ENCODE results near the gene NCOA4.

The NCOA4 gene

GRCh38 chr10:46030091-46030937 lies at the start of gene NCOA4:
NCOA4 (minus strand) TSS chr10:46030623; CDS start chr10:46016680, 13,943 bp downstream.
- Histone ChIP-seq H3K9ac (ENCODE audit: low read length in 5 of 5) (peak within 1 kb of the TSS; percentile 97 to 100 (median 98)), H3K9me3 (ENCODE audit: control insufficient read depth in 5 of 5, low read length in 5 of 5) (no peaks in the 10 kb centered on the region), H3K4me3 (ENCODE audit: low read depth in 1 of 5, low read length in 5 of 5) (peak within 1 kb of the TSS; percentile 77 to 94 (median 87)), H3K27me3 (ENCODE audit: control insufficient read depth in 5 of 5, insufficient read depth in 4 of 5, low read length in 5 of 5) (no peaks in the 10 kb centered on the region), H3K27ac (ENCODE audit: low read depth, low read length) (peak within 1 kb of the TSS; percentile 98), H3K4me1 (ENCODE audit: control insufficient read depth in 5 of 5, insufficient read depth in 5 of 5, low read length in 5 of 5) (peaks cover 13 to 51% (median 51%) of the 10 kb centered on the region in 5 donors), H3K36me3 (ENCODE audit: control insufficient read depth in 5 of 5, insufficient read depth in 5 of 5, low read length in 5 of 5) (no peaks in the 10 kb centered on the region)

- H3K9me3 ChIP-seq (ENCODE audit: control insufficient read depth in 5 of 5, low read length in 5 of 5), result no peaks in the 10 kb centered on the region
- no peaks in the 10 kb centered on the region for H3K4me1 ChIP-seq (ENCODE audit: control insufficient read depth in 5 of 5, insufficient read depth in 5 of 5, low read length in 5 of 5)
Measured at GRCh38 chr10:46079831-46080585, 49.6 kb upstream of the NCOA4 start.

GRCh38 chr10:46077731-46078413 lies 47.4 kb upstream of the NCOA4 start:
- no peaks in the 10 kb centered on the region for H3K4me1 ChIP-seq (ENCODE audit: control insufficient read depth in 5 of 5, insufficient read depth in 5 of 5, low read length in 5 of 5)
- no peak overlapping the region for H3K9ac ChIP-seq (ENCODE audit: low read length in 5 of 5)
- H3K9me3 ChIP-seq (ENCODE audit: control insufficient read depth in 5 of 5, low read length in 5 of 5), result no peaks in the 10 kb centered on the region
- H3K36me3 ChIP-seq (ENCODE audit: control insufficient read depth in 5 of 5, insufficient read depth in 5 of 5, low read length in 5 of 5), result no peaks in the 10 kb centered on the region
- no peak overlapping the region for H3K27ac ChIP-seq (ENCODE audit: low read depth, low read length)
- H3K27me3 ChIP-seq (ENCODE audit: control insufficient read depth in 5 of 5, insufficient read depth in 4 of 5, low read length in 5 of 5), result no peaks in the 10 kb centered on the region
- no peak overlapping the region for H3K4me3 ChIP-seq (ENCODE audit: low read depth in 1 of 5, low read length in 5 of 5)

More at GRCh38 chr10:46079831-46080585, 49.6 kb upstream of the NCOA4 start:
- no peak overlapping the region for H3K27ac ChIP-seq (ENCODE audit: low read depth, low read length)
- no peak overlapping the region for H3K4me3 ChIP-seq (ENCODE audit: low read depth in 1 of 5, low read length in 5 of 5)
- no peaks in the 10 kb centered on the region for H3K36me3 ChIP-seq (ENCODE audit: control insufficient read depth in 5 of 5, insufficient read depth in 5 of 5, low read length in 5 of 5)
- no peak overlapping the region for H3K9ac ChIP-seq (ENCODE audit: low read length in 5 of 5)
- H3K27me3 ChIP-seq (ENCODE audit: control insufficient read depth in 5 of 5, insufficient read depth in 4 of 5, low read length in 5 of 5), result no peaks in the 10 kb centered on the region

GRCh38 chr10:46077141-46077554 lies 46.7 kb upstream of the NCOA4 start:
- Histone ChIP-seq H3K36me3 (ENCODE audit: control insufficient read depth in 5 of 5, insufficient read depth in 5 of 5, low read length in 5 of 5) (no peaks in the 10 kb centered on the region), H3K4me3 (ENCODE audit: low read depth in 1 of 5, low read length in 5 of 5) (no peak overlapping the region), H3K27ac (ENCODE audit: low read depth, low read length) (no peak overlapping the region), H3K4me1 (ENCODE audit: control insufficient read depth in 5 of 5, insufficient read depth in 5 of 5, low read length in 5 of 5) (no peaks in the 10 kb centered on the region), H3K9ac (ENCODE audit: low read length in 5 of 5) (no peak overlapping the region), H3K27me3 (ENCODE audit: control insufficient read depth in 5 of 5, insufficient read depth in 4 of 5, low read length in 5 of 5) (no peaks in the 10 kb centered on the region), H3K9me3 (ENCODE audit: control insufficient read depth in 5 of 5, low read length in 5 of 5) (no peaks in the 10 kb centered on the region)

- H3K4me3 ChIP-seq (ENCODE audit: low read depth in 1 of 5, low read length in 5 of 5), result no peak overlapping the region
- no peaks in the 10 kb centered on the region for H3K4me1 ChIP-seq (ENCODE audit: control insufficient read depth in 5 of 5, insufficient read depth in 5 of 5, low read length in 5 of 5)
- no peaks in the 10 kb centered on the region for H3K36me3 ChIP-seq (ENCODE audit: control insufficient read depth in 5 of 5, insufficient read depth in 5 of 5, low read length in 5 of 5)
- no peaks in the 10 kb centered on the region for H3K9me3 ChIP-seq (ENCODE audit: control insufficient read depth in 5 of 5, low read length in 5 of 5)
- H3K27ac ChIP-seq (ENCODE audit: low read depth, low read length), result no peak overlapping the region
- no peaks in the 10 kb centered on the region for H3K27me3 ChIP-seq (ENCODE audit: control insufficient read depth in 5 of 5, insufficient read depth in 4 of 5, low read length in 5 of 5)
- no peak overlapping the region for H3K9ac ChIP-seq (ENCODE audit: low read length in 5 of 5)
Measured at GRCh38 chr10:46075869-46076268, 45.4 kb upstream of the NCOA4 start.

DNA sequence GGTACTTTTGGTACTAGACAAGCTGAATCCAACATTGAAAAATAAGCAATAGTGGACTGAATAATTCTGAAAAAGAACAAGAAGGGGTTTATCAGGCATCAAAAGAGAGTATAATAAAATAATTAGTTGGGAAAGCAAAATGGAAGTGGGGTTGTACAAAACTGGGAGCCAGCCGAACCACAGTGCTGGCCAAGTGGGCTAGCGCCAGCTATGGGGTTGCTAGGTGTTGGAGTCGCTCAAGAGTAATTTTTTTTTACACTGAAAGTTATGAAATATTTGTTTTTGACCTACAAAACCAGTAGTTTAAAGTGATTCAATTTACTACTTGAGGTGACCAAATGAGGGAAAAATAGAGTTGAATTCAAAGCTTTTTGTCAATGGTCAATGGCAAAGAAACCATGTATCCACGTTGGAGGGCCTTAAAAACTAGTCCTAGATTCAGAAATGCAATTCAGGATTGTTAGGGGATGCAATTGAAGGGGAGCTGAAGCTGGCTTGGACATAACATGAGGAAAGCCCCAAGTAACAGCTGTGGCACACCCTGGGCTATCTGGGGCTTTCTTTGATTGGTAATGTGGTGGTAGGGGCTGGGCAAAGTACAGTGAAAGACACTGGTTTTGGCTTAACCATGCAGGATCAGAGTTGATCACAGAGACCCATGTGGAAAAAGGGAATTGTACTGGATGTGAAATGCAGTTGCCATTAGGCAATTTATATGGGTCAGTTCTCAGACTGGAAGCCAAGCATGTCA lies 43.9 kb upstream of the NCOA4 start:
- H3K9ac ChIP-seq (ENCODE audit: low read length in 5 of 5), result no peak overlapping the region
- H3K27me3 ChIP-seq (ENCODE audit: control insufficient read depth in 5 of 5, insufficient read depth in 4 of 5, low read length in 5 of 5), result no peaks in the 10 kb centered on the region
- no peak overlapping the region for H3K27ac ChIP-seq (ENCODE audit: low read depth, low read length)
- no peak overlapping the region for H3K4me3 ChIP-seq (ENCODE audit: low read depth in 1 of 5, low read length in 5 of 5)
- no peaks in the 10 kb centered on the region for H3K4me1 ChIP-seq (ENCODE audit: control insufficient read depth in 5 of 5, insufficient read depth in 5 of 5, low read length in 5 of 5)
- H3K9me3 ChIP-seq (ENCODE audit: control insufficient read depth in 5 of 5, low read length in 5 of 5), result no peaks in the 10 kb centered on the region
- H3K36me3 ChIP-seq (ENCODE audit: control insufficient read depth in 5 of 5, insufficient read depth in 5 of 5, low read length in 5 of 5), result no peaks in the 10 kb centered on the region

GRCh38 chr10:46073564-46073963 lies 43.1 kb upstream of the NCOA4 start:
- Histone ChIP-seq H3K9ac (ENCODE audit: low read length in 5 of 5) (no peak overlapping the region), H3K4me1 (ENCODE audit: control insufficient read depth in 5 of 5, insufficient read depth in 5 of 5, low read length in 5 of 5) (no peaks in the 10 kb centered on the region), H3K4me3 (ENCODE audit: low read depth in 1 of 5, low read length in 5 of 5) (no peak overlapping the region), H3K27ac (ENCODE audit: low read depth, low read length) (no peak overlapping the region), H3K9me3 (ENCODE audit: control insufficient read depth in 5 of 5, low read length in 5 of 5) (peaks cover 0 to under 1% (median 0%) of the 10 kb centered on the region in 5 donors), H3K36me3 (ENCODE audit: control insufficient read depth in 5 of 5, insufficient read depth in 5 of 5, low read length in 5 of 5) (no peaks in the 10 kb centered on the region), H3K27me3 (ENCODE audit: control insufficient read depth in 5 of 5, insufficient read depth in 4 of 5, low read length in 5 of 5) (no peaks in the 10 kb centered on the region)

DNA sequence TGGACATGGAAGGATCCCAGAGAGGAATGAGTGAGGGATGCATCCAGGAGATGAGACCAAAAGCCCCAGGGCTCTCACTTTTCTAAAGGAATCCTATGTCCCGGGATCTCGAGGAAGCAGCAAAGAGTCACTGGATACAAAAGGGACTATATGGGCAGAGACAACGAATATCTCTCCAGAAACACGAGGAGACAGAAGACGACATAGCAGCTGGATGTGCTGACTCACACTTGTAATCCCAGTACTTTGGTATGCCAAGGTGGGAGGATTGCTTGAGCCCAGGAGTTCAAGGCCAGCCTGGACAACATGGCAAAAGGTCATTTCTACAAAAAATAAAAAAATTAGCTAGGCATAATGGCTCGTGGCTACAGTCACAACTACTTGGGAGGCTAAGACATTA lies 40.3 kb upstream of the NCOA4 start:
- H3K4me1 ChIP-seq (ENCODE audit: control insufficient read depth in 5 of 5, insufficient read depth in 5 of 5, low read length in 5 of 5), result no peaks in the 10 kb centered on the region
- H3K9me3 ChIP-seq (ENCODE audit: control insufficient read depth in 5 of 5, low read length in 5 of 5), result peaks cover 0 to 3% (median 0%) of the 10 kb centered on the region in 5 donors
- no peak overlapping the region for H3K9ac ChIP-seq (ENCODE audit: low read length in 5 of 5)
- H3K27me3 ChIP-seq (ENCODE audit: control insufficient read depth in 5 of 5, insufficient read depth in 4 of 5, low read length in 5 of 5), result no peaks in the 10 kb centered on the region
- no peak overlapping the region for H3K27ac ChIP-seq (ENCODE audit: low read depth, low read length)
- H3K4me3 ChIP-seq (ENCODE audit: low read depth in 1 of 5, low read length in 5 of 5), result no peak overlapping the region
- H3K36me3 ChIP-seq (ENCODE audit: control insufficient read depth in 5 of 5, insufficient read depth in 5 of 5, low read length in 5 of 5), result no peaks in the 10 kb centered on the region

GRCh38 chr10:46069771-46070463 lies 39.5 kb upstream of the NCOA4 start:
- no peaks in the 10 kb centered on the region for H3K4me1 ChIP-seq (ENCODE audit: control insufficient read depth in 5 of 5, insufficient read depth in 5 of 5, low read length in 5 of 5)
- no peak overlapping the region for H3K4me3 ChIP-seq (ENCODE audit: low read depth in 1 of 5, low read length in 5 of 5)
- no peaks in the 10 kb centered on the region for H3K36me3 ChIP-seq (ENCODE audit: control insufficient read depth in 5 of 5, insufficient read depth in 5 of 5, low read length in 5 of 5)
- no peak overlapping the region for H3K27ac ChIP-seq (ENCODE audit: low read depth, low read length)
- no peak overlapping the region for H3K9ac ChIP-seq (ENCODE audit: low read length in 5 of 5)
- peaks cover 0 to 3% (median 0%) of the 10 kb centered on the region in 5 donors for H3K9me3 ChIP-seq (ENCODE audit: control insufficient read depth in 5 of 5, low read length in 5 of 5)
- no peaks in the 10 kb centered on the region for H3K27me3 ChIP-seq (ENCODE audit: control insufficient read depth in 5 of 5, insufficient read depth in 4 of 5, low read length in 5 of 5)
